OCI-LY3 (cell line): Measurements from ENCODE around the gene CDC42BPA.

ENCODE experiments used
- H2AFZ ChIP-seq: fragments of 200-600, 300-600 bp; shearing (Covaris generic); 2 replicates; pipeline ENCODE4 v1.6.0; 2014; ENCODE audit warnings: antibody characterized with exemption, low read depth, low read length
- H3K27ac ChIP-seq: fragments of 200-600, 300-600 bp; sonication (generic); 2 replicates; pipeline ENCODE4 v1.5.1; 2014; ENCODE audit warnings: mild to moderate bottlenecking, low read length, moderate library complexity, mixed read lengths
- H3K27me3 ChIP-seq: fragments of 200-600, 300-600 bp; sonication (generic); 2 replicates; pipeline ENCODE4 v1.6.1; 2014; ENCODE audit warnings: low read depth, low read length, mixed read lengths
- H3K36me3 ChIP-seq: fragments of 200-600, 300-600 bp; sonication (generic); replicated peaks from 2 replicates; pipeline ENCODE3; 2014; ENCODE audit warnings: low read depth, low read length, mixed read lengths
- H3K4me1 ChIP-seq: fragments of 300-600, 200-600 bp; sonication (generic); 2 replicates; pipeline ENCODE4 v1.6.1; 2014; ENCODE audit warnings: low read length, mixed read lengths
- H3K4me2 ChIP-seq: fragments of 200-600, 300-600 bp; sonication (generic); 2 replicates; pipeline ENCODE4 v1.6.1; 2014; ENCODE audit warnings: low read length, mixed read lengths
- H3K4me3 ChIP-seq: fragments of 300-600, 200-600 bp; sonication (generic); 2 replicates; pipeline ENCODE4 v1.5.1; 2014; ENCODE audit warnings: antibody characterized with exemption, mild to moderate bottlenecking, low read length, moderate library complexity
- H3K79me2 ChIP-seq: fragments of 300-600, 200-600 bp; shearing (Covaris generic); 2 replicates; pipeline ENCODE4 v1.6.1; 2014; ENCODE audit warnings: mild to moderate bottlenecking, low read length, mixed read lengths
- H3K9ac ChIP-seq: fragments of 300-600, 200-600 bp; shearing (Covaris generic); 2 replicates; pipeline ENCODE4 v1.6.0; 2014; ENCODE audit warnings: mild to moderate bottlenecking, low read length, moderate library complexity
- H3K9me3 ChIP-seq: fragments of 200-600, 300-600 bp; shearing (Covaris generic); 2 replicates; pipeline ENCODE4 v1.6.1; 2014; ENCODE audit warnings: low read length, mixed read lengths; ENCODE audit not compliant: insufficient read depth
- H4K20me1 ChIP-seq: fragments of 200-600, 300-600 bp; sonication (generic); 2 replicates; pipeline ENCODE4 v1.6.1; 2016; ENCODE audit warnings: low read length, mixed read lengths; ENCODE audit not compliant: insufficient read depth
- EZH2phosphoT487 ChIP-seq: fragments of 200-600 bp; shearing (Covaris generic); IDR thresholded peaks from 2 replicates; pipeline ENCODE4 v1.6.1; 2018; ENCODE audit warnings: antibody characterized with exemption, mixed run types, low read depth
- TF ChIP-seq, protein P1 (sequence below): fragments of 200-600, 300-600 bp; sonication (generic); IDR thresholded peaks from 2 replicates; pipeline ENCODE4 v1.5.1; 2014; ENCODE audit warnings: antibody characterized with exemption, low read length, low read depth

CDC42BPA gene

DNA sequence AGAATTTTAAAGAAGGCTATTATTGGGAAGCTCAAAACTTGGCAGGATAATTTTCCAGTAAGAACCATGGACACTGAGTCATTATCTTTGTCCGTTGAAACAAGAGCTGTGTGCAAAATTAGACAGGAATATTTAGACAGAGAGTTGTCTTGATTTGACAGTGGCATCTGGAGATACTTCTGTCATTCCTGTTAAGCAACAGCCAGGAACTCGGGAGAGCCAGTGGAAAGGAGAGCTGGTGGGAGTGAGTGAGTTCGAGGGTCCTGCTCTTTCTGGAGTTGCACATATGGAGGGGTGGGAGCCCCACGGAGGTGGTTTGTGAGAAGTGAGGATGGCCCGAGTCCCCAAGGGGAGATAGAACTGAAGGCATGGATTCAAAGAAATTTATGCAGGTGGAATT, 375.1 kb downstream of the CDC42BPA start:
- no peak overlapping the region for H2AFZ ChIP-seq
- H3K4me1 ChIP-seq: peaks cover 14% of the 10 kb centered on the region
- no peak overlapping the region for H3K4me3 ChIP-seq
- H3K27ac ChIP-seq: no peak overlapping the region
- H3K36me3 ChIP-seq: no peaks in the 10 kb centered on the region
- no peaks in the 10 kb centered on the region for H3K9me3 ChIP-seq
- H3K4me2 ChIP-seq: no peak overlapping the region
- H3K27me3 ChIP-seq: no peaks in the 10 kb centered on the region
- H3K79me2 ChIP-seq: peaks cover 74% of the 10 kb centered on the region
- peaks cover 12% of the 10 kb centered on the region; the same call in 1 of the 2 replicates for H4K20me1 ChIP-seq
- TF ChIP-seq, protein P1, sequence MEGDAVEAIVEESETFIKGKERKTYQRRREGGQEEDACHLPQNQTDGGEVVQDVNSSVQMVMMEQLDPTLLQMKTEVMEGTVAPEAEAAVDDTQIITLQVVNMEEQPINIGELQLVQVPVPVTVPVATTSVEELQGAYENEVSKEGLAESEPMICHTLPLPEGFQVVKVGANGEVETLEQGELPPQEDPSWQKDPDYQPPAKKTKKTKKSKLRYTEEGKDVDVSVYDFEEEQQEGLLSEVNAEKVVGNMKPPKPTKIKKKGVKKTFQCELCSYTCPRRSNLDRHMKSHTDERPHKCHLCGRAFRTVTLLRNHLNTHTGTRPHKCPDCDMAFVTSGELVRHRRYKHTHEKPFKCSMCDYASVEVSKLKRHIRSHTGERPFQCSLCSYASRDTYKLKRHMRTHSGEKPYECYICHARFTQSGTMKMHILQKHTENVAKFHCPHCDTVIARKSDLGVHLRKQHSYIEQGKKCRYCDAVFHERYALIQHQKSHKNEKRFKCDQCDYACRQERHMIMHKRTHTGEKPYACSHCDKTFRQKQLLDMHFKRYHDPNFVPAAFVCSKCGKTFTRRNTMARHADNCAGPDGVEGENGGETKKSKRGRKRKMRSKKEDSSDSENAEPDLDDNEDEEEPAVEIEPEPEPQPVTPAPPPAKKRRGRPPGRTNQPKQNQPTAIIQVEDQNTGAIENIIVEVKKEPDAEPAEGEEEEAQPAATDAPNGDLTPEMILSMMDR: no peak
- no peak for TF ChIP-seq EZH2phosphoT487
- no peak overlapping the region for H3K9ac ChIP-seq

DNA sequence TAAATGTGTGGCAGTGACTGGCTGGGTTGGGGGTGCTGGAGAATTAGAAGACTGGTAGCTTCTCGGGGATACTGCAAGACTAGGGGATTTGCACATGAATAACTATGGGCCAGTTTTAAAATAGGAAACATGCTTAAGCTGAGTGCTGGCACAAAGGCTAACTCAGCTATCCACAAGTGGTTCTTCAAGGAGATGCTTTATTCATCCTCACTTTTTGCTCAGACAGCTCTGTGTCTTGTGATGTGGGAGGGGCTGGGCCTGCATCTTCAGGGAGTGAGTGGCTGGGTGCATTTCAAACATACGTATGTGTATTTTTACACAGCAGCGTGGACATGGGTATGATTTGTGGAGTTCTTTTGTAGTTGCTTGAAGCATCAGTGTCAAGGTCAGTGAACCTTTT, 375.9 kb downstream of the CDC42BPA start:
- Histone ChIP-seq H3K4me1 (peaks cover 14% of the 10 kb centered on the region), H3K9me3 (no peaks in the 10 kb centered on the region), H3K4me3 (no peak overlapping the region), H3K79me2 (peaks cover 68% of the 10 kb centered on the region), H3K4me2 (no peak overlapping the region), H3K27ac (no peak overlapping the region), H4K20me1 (peaks cover 11% of the 10 kb centered on the region; the same call in 1 of the 2 replicates), H3K36me3 (no peaks in the 10 kb centered on the region), H3K27me3 (no peaks in the 10 kb centered on the region), H3K9ac (no peak overlapping the region), H2AFZ (no peak overlapping the region)
- TF ChIP-seq, protein P1: no peak
- no peak for TF ChIP-seq EZH2phosphoT487

DNA sequence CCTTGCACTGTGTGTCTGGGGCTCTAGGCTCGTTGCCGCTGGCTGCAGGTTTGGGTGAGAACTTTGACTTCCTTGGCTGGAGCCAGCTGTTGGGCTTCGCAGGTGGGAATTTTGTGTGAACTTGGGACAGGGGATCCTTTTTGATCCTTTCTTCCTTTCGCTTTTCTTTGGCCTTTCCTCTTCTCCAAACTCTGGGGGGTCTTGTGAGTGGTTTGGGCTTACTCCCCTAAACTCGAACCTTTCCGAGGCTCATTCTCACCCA, 377.6 kb downstream of the CDC42BPA start:
- Histone ChIP-seq H2AFZ (peak overlapping the region; percentile 73; the same call in 1 of the 2 replicates), H4K20me1 (peaks cover 10% of the 10 kb centered on the region; the same call in 1 of the 2 replicates), H3K27ac (no peak overlapping the region), H3K4me1 (peaks cover 14% of the 10 kb centered on the region), H3K4me3 (peak overlapping the region; percentile 85), H3K27me3 (no peaks in the 10 kb centered on the region), H3K4me2 (peak overlapping the region; percentile 90), H3K36me3 (no peaks in the 10 kb centered on the region), H3K9ac (peak overlapping the region; percentile 65), H3K9me3 (peaks cover 2% of the 10 kb centered on the region; the same call in 1 of the 2 replicates), H3K79me2 (peaks cover 52% of the 10 kb centered on the region)
- TF ChIP-seq, protein P1: no peak
- no peak for TF ChIP-seq EZH2phosphoT487

DNA sequence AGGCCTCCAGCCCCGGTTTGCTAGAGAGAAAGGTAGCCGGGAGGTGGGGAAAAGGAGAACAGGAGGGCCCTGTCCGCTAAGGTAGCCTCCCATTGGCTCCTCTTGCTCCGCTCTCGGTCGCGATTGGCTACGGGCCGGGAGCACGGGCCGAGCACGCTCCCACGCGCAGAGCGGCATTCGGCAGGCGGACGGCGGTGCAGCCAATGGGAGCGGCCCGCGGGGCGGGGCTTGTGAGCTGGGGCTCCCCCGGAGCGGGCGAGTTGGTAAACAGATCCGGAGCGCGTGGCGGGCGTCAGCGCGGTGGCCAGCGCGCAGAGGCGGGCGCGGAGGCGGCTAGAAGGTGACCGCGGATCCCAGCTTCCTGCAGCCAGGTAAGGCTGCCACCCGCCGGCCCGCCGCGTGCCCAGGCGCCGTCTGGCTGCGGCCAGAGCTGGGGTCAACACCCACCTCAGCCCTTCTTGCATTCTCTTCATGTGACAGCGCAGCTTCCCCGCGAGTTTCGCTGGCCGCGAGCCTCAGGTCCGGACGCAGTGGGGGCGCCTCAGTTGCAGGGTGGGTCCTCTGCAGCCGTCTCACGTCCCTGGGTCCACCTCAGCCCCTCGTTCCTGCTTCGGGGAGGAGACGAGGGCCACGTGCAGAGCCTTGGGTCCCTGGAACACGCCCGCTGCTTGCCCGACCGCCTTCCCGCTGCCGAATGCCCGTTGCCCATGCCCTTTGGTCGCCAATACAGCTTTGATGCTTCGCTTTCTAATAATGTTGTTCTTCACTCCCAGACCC, 378.1 kb downstream of the CDC42BPA start, which contains the start of gene COQ8A:
TSS of gene COQ8A (plus strand) at position 266 of the 777 bp plus-strand sequence. CDS start 21,092 bp downstream, outside the sequence.
- Histone ChIP-seq H3K4me1 (peaks cover 14% of the 10 kb centered on the region), H3K4me3 (peak within 1 kb of the TSS; percentile 85), H3K9ac (peak within 1 kb of the TSS; percentile 86), H3K9me3 (peaks cover 7% of the 10 kb centered on the region), H4K20me1 (0 out of 2 replicates have a peak, but pooled peaks cover 5% of the 10 kb centered on the region), H3K4me2 (peak within 1 kb of the TSS; percentile 90), H3K79me2 (peaks cover 46% of the 10 kb centered on the region), H3K36me3 (no peaks in the 10 kb centered on the region), H3K27me3 (no peaks in the 10 kb centered on the region), H2AFZ (peak within 1 kb of the TSS; percentile 85), H3K27ac (peak within 1 kb of the TSS; percentile 91)
- no peak for TF ChIP-seq EZH2phosphoT487
- TF ChIP-seq, protein P1: no peak
